IMR-90 (cell line): ENCODE data around the gene HRC. TPM values are rescaled to one million over a fixed set of nuclear protein-coding genes. Genes with fewer than 3 reads are reported as not detected.

ENCODE experiments used
- ATAC-seq: fragments of 200-7000 bp; cut with Tn5 transposase; 2 replicates; pipeline ENCODE4 v1.9.1; 2020; ENCODE audit warnings: low read depth, mild to moderate bottlenecking, moderate library complexity
- BruUV-seq: library from RNA; stranded (reverse); fragments of 400-500 nt; replicated peaks from 2 replicates; lab custom pipeline; 2021; lab: Mats Ljungman, UMichigan
- CTCF ChIA-PET: fragments of 300-600 bp; formaldehyde crosslinking; extraction: SDS; loops from one replicate; lab custom pipeline; 2021; ENCODE audit warnings: antibody characterized with exemption; lab: Yijun Ruan, JAX
- POLR2A ChIA-PET: fragments of 300-600 bp; sonication (Branson Sonifier 250); formaldehyde crosslinking; loops from one replicate; lab custom pipeline; 2022; ENCODE audit warnings: antibody characterized with exemption; ENCODE audit not compliant: unreplicated experiment; lab: Charles Lee
- DNase-seq: peaks from one replicate; pipeline ENCODE4 v3.0.0; 2013
- H2AFZ ChIP-seq: replicated peaks from 2 replicates; pipeline ENCODE3; 2013; ENCODE audit warnings: low read length, mild to moderate bottlenecking; ENCODE audit not compliant: poor library complexity
- H2AK5ac ChIP-seq: 2 replicates; pipeline ENCODE4 v1.6.1; 2013; ENCODE audit warnings: low read depth, low read length, inconsistent platforms
- H2AK9ac ChIP-seq: replicated peaks from 2 replicates; pipeline ENCODE3; 2013; ENCODE audit warnings: mild to moderate bottlenecking, low read depth, low read length, moderate library complexity; ENCODE audit not compliant: poor library complexity
- H2BK120ac ChIP-seq: 2 replicates; pipeline ENCODE4 v1.6.1; 2013; ENCODE audit warnings: low read depth, low read length, inconsistent platforms
- H2BK15ac ChIP-seq: 3 replicates; pipeline ENCODE4 v1.6.1; 2013; ENCODE audit warnings: low read depth, low read length, inconsistent platforms
- H2BK20ac ChIP-seq: 2 replicates; pipeline ENCODE4 v1.6.1; 2013; ENCODE audit warnings: low read depth, mild to moderate bottlenecking, inconsistent platforms, low read length, moderate library complexity
- H2BK5ac ChIP-seq: 2 replicates; pipeline ENCODE4 v1.6.1; 2013; ENCODE audit warnings: mild to moderate bottlenecking, low read depth, low read length, inconsistent platforms; ENCODE audit not compliant: poor library complexity, severe bottlenecking
- H3K14ac ChIP-seq: replicated peaks from 2 replicates; pipeline ENCODE4 v1.6.1; 2013; ENCODE audit warnings: low read depth, low read length, inconsistent platforms
- H3K18ac ChIP-seq: 2 replicates; pipeline ENCODE4 v1.6.1; 2013; ENCODE audit warnings: low read depth, low read length, control low read depth
- H3K23ac ChIP-seq: 2 replicates; pipeline ENCODE4 v1.6.1; 2013; ENCODE audit warnings: low read depth, low read length, inconsistent platforms
- H3K27ac ChIP-seq: 2 replicates; pipeline ENCODE4 v1.5.1; 2013; ENCODE audit warnings: mild to moderate bottlenecking, control low read depth, low read length; ENCODE audit not compliant: insufficient read depth
- H3K27me3 ChIP-seq: 2 replicates; pipeline ENCODE4 v1.6.1; 2013; ENCODE audit warnings: low read length; ENCODE audit not compliant: control insufficient read depth, insufficient read depth
- H3K36me3 ChIP-seq: 2 replicates; pipeline ENCODE4 v1.6.1; 2013; ENCODE audit warnings: low read length, mixed read lengths; ENCODE audit not compliant: control insufficient read depth, insufficient read depth
- H3K4ac ChIP-seq: 2 replicates; pipeline ENCODE4 v1.6.1; 2013; ENCODE audit warnings: low read depth, low read length, inconsistent platforms
- H3K4me1 ChIP-seq: 2 replicates; pipeline ENCODE4 v1.6.1; 2013; ENCODE audit warnings: low read length, mixed read lengths; ENCODE audit not compliant: control insufficient read depth, insufficient read depth
- H3K4me2 ChIP-seq: 2 replicates; pipeline ENCODE4 v1.6.1; 2013; ENCODE audit warnings: low read depth, mild to moderate bottlenecking, control low read depth, low read length, moderate library complexity
- H3K4me3 ChIP-seq: 2 replicates; pipeline ENCODE4 v1.5.1; 2013; ENCODE audit warnings: low read depth, mild to moderate bottlenecking, control low read depth, low read length, moderate library complexity; ENCODE audit not compliant: insufficient read depth
- H3K56ac ChIP-seq: 2 replicates; pipeline ENCODE4 v1.6.1; 2013; ENCODE audit warnings: low read length, inconsistent platforms; ENCODE audit not compliant: insufficient read depth; ENCODE audit errors: extremely low read depth
- H3K79me1 ChIP-seq, 2 experiments: 2 replicates each; pipeline ENCODE4 v1.6.1; 2013; ENCODE audit warnings: low read length in 2 of 2, inconsistent platforms in 1 of 2, low read depth in 1 of 2
- H3K9ac ChIP-seq: 2 replicates; pipeline ENCODE4 v1.6.1; 2013; ENCODE audit warnings: low read depth, low read length, control low read depth
- H3K9me1 ChIP-seq: 2 replicates; pipeline ENCODE4 v1.6.1; 2013; ENCODE audit warnings: low read length, inconsistent platforms; ENCODE audit not compliant: insufficient read depth
- H3K9me3 ChIP-seq: 2 replicates; pipeline ENCODE4 v1.6.1; 2013; ENCODE audit warnings: low read length; ENCODE audit not compliant: control insufficient read depth, insufficient read depth
- H4K20me1 ChIP-seq: 2 replicates; pipeline ENCODE4 v1.6.1; 2013; ENCODE audit warnings: low read length, inconsistent platforms; ENCODE audit not compliant: insufficient read depth
- H4K5ac ChIP-seq: 2 replicates; pipeline ENCODE4 v1.6.1; 2013; ENCODE audit warnings: mild to moderate bottlenecking, low read depth, low read length, control low read depth
- H4K8ac ChIP-seq, 2 experiments: 2 replicates each; pipeline ENCODE4 v1.6.1; 2013; ENCODE audit warnings: low read depth in 2 of 2, low read length in 2 of 2, control low read depth in 1 of 2, inconsistent platforms in 1 of 2
- H4K91ac ChIP-seq: 2 replicates; pipeline ENCODE4 v1.6.1; 2013; ENCODE audit warnings: low read depth, low read length, inconsistent platforms; ENCODE audit not compliant: insufficient read depth
- BHLHE40 ChIP-seq: fragments of 150-350 bp; IDR thresholded peaks from 2 replicates; pipeline ENCODE4 v1.6.1; 2016; ENCODE audit warnings: mild to moderate bottlenecking, low read depth, low read length
- CEBPB ChIP-seq: IDR thresholded peaks from 2 replicates; pipeline ENCODE4 v1.6.1; 2012; ENCODE audit warnings: low read depth, low read length, improper control_type of control experiment
- CHD1 ChIP-seq: IDR thresholded peaks from 2 replicates; pipeline ENCODE4 v1.6.1; 2012; ENCODE audit warnings: low read depth, low read length, improper control_type of control experiment
- FOS ChIP-seq: fragments of 150-350 bp; IDR thresholded peaks from 2 replicates; pipeline ENCODE4 v1.6.1; 2016; ENCODE audit warnings: low read depth, low read length
- MAFK ChIP-seq: IDR thresholded peaks from 2 replicates; pipeline ENCODE4 v1.6.1; 2012; ENCODE audit warnings: low read depth, low read length, improper control_type of control experiment
- MAZ ChIP-seq: IDR thresholded peaks from 2 replicates; pipeline ENCODE4 v1.6.1; 2012; ENCODE audit warnings: low read depth, mild to moderate bottlenecking, low read length, improper control_type of control experiment, moderate library complexity, borderline replicate concordance
- MXI1 ChIP-seq: IDR thresholded peaks from 2 replicates; pipeline ENCODE4 v1.6.1; 2012; ENCODE audit warnings: low read depth, mild to moderate bottlenecking, low read length, moderate library complexity, borderline replicate concordance
- NFE2L2 ChIP-seq: fragments of 150-350 bp; IDR thresholded peaks from 2 replicates; pipeline ENCODE4 v1.6.1; 2016; ENCODE audit warnings: low read depth, mild to moderate bottlenecking, low read length
- POLR2A ChIP-seq: IDR thresholded peaks from 2 replicates; pipeline ENCODE4 v1.6.1; 2012; ENCODE audit warnings: mild to moderate bottlenecking, low read depth, low read length
- RAD21 ChIP-seq: IDR thresholded peaks from 2 replicates; pipeline ENCODE4 v1.6.1; 2012; ENCODE audit warnings: low read length, improper control_type of control experiment
- RCOR1 ChIP-seq: IDR thresholded peaks from 2 replicates; pipeline ENCODE4 v1.6.1; 2012; ENCODE audit warnings: mild to moderate bottlenecking, low read length, improper control_type of control experiment; ENCODE audit not compliant: insufficient replicate concordance
- RFX5 ChIP-seq: IDR thresholded peaks from 2 replicates; pipeline ENCODE4 v1.8.0; 2012; ENCODE audit warnings: low read depth, mild to moderate bottlenecking, low read length, moderate library complexity
- SMC3 ChIP-seq: fragments of 150-350 bp; IDR thresholded peaks from 2 replicates; pipeline ENCODE4 v1.6.1; 2016; ENCODE audit warnings: low read depth, mild to moderate bottlenecking, antibody characterized with exemption, low read length, moderate library complexity
- WGBS, 2 experiments: methylation state at CpG; one replicate each; pipeline versions ENCODE4 v1.1.5 to v1.1.7; 2013; ENCODE audit warnings: missing lambda C conversion rate in 2 of 2; ENCODE audit not compliant: insufficient read length in 1 of 2; ENCODE audit errors: extremely low coverage in 2 of 2; 5-methylcytosine and 5-hydroxymethylcytosine counted together
- dilution Hi-C: fragments of 300-500 bp; cut with HindIII; formaldehyde crosslinking; loops from one replicate; pipeline ENCODE4 v1.14.3; 2018; ENCODE audit warnings: low sequenced_read_pairs; ENCODE audit not compliant: unreplicated experiment
- in situ Hi-C: fragments of 300-500 bp; cut with MboI; formaldehyde crosslinking; loops from 3 replicates; pipeline ENCODE4 v1.14.3; 2019; ENCODE audit warnings: low sequenced_read_pairs, inconsistent platforms, mixed read lengths
- intact Hi-C: fragments of 100-400 bp; cut with micrococcal nuclease; formaldehyde crosslinking; loops from 2 replicates; pipeline ENCODE4 v1.10.0; 2022
- polyA plus RNA-seq, 3 experiments: library from polyadenylated mRNA; depleted of rRNA; stranded (reverse); fragments of >200 nt; gene quantifications; 2 replicates each; pipeline ENCODE4 v1.2.3, GENCODE V29; 2012; ENCODE audit warnings: low replicate concordance in 1 of 3
- total RNA-seq: library from RNA; depleted of rRNA; stranded (reverse); fragments of >200 nt; gene quantifications from 2 replicates; pipeline ENCODE4 v1.2.3, GENCODE V29; 2012
- TF ChIP-seq, protein P1 (sequence below): conservative IDR thresholded peaks from 2 replicates; pipeline ENCODE4 v1.5.1; 2012; ENCODE audit warnings: mild to moderate bottlenecking, low read depth, low read length, improper control_type of control experiment

Gene HRC
- total and polyA plus RNA-seq, 2 of the 4 experiments (the other 2 are of a cell fraction), result 0.03 TPM; not detected in 1

DNA sequence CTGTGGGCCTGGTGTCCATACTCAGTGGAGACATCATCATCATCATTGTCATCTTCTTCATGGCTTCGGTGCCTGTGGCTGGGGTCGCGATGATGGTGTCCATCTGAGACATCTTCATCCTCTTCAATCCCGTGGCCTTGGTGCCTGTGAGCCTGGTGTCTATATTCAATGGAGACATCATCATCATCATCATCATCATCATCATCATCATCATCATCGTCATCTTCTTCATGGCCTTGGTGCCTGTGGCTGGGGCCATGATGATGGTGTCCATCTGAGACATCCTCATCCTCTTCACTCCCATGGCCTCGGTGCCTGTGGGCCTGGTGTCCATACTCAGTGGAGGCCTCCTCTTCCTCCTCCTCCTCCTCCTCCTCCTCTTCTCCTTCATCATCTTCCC lies 917 bp downstream of the HRC start:
- H2AFZ ChIP-seq, result no peak overlapping the region
- no peak overlapping the region for H2AK9ac ChIP-seq
- no peak overlapping the region for H3K56ac ChIP-seq
- ATAC-seq (no peak), DNase-seq (no peak)
- H3K79me1 ChIP-seq, result peaks cover 8 to 19% of the 10 kb centered on the region in 2 experiments; a peak in 3 of 4 replicates
- H3K23ac ChIP-seq, result no peak overlapping the region
- no peak overlapping the region for H3K9ac ChIP-seq
- POLR2A ChIA-PET, result no interaction called here
- in situ Hi-C loops, result no loop called here
- dilution Hi-C loops, result no loop called here
- H3K27ac ChIP-seq, result no peak overlapping the region
- H4K91ac ChIP-seq, result no peak overlapping the region
- H3K4ac ChIP-seq, result no peak overlapping the region
- H3K4me1 ChIP-seq, result peaks cover 2% of the 10 kb centered on the region; the same call in 1 of the 2 replicates
- H3K36me3 ChIP-seq, result no peaks in the 10 kb centered on the region
- BruUV-seq, result no TSS peak
- no peak overlapping the region for H3K14ac ChIP-seq
- TF ChIP-seq MXI1 (no peak), MAZ (no peak), FOS (no peak), BHLHE40 (no peak), POLR2A (no peak), CHD1 (no peak), SMC3 (no peak), CEBPB (no peak), RCOR1 (no peak), MAFK (no peak), NFE2L2 (no peak), RAD21 (no peak), RFX5 (no peak)
- TF ChIP-seq, protein P1, sequence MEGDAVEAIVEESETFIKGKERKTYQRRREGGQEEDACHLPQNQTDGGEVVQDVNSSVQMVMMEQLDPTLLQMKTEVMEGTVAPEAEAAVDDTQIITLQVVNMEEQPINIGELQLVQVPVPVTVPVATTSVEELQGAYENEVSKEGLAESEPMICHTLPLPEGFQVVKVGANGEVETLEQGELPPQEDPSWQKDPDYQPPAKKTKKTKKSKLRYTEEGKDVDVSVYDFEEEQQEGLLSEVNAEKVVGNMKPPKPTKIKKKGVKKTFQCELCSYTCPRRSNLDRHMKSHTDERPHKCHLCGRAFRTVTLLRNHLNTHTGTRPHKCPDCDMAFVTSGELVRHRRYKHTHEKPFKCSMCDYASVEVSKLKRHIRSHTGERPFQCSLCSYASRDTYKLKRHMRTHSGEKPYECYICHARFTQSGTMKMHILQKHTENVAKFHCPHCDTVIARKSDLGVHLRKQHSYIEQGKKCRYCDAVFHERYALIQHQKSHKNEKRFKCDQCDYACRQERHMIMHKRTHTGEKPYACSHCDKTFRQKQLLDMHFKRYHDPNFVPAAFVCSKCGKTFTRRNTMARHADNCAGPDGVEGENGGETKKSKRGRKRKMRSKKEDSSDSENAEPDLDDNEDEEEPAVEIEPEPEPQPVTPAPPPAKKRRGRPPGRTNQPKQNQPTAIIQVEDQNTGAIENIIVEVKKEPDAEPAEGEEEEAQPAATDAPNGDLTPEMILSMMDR, result no peak
- H3K9me1 ChIP-seq, result peaks cover 5% of the 10 kb centered on the region; the same call in 1 of the 2 replicates
- no peak overlapping the region for H2BK120ac ChIP-seq
- 100% methylated on average over 2 of the region's 6 CpGs; no CpG with 5 or more reads in 1 of the 2 experiments for WGBS, 2 experiments
- H3K9me3 ChIP-seq, result no peaks in the 10 kb centered on the region
- no peak overlapping the region for H3K18ac ChIP-seq
- CTCF ChIA-PET, result no interaction called here
- H4K20me1 ChIP-seq, result no peaks in the 10 kb centered on the region
- no peak overlapping the region for H2BK15ac ChIP-seq
- peaks cover 8% of the 10 kb centered on the region; the same call in 1 of the 2 replicates for H3K27me3 ChIP-seq
- H4K5ac ChIP-seq, result no peak overlapping the region
- no peak overlapping the region for H3K4me2 ChIP-seq
- no peak overlapping the region for H2BK20ac ChIP-seq
- H4K8ac ChIP-seq, result no peak overlapping the region
- intact Hi-C loops, result no loop called here
- H2AK5ac ChIP-seq, result no peak overlapping the region
- H3K4me3 ChIP-seq, result no peak overlapping the region
- H2BK5ac ChIP-seq, result no peak overlapping the region
